HFF-Myc (cell line): ENCODE measurements around the gene ARHGAP21.
A peak's percentile ranks its signal among the peaks of the same experiment; 100 is the strongest.

Experiments used
- DNase-seq: peaks from one replicate; pipeline ENCODE4 v3.0.0-alpha.2; 2011; ENCODE audit warnings: low read depth; ENCODE audit errors: extremely low read depth
- H3K4me3 ChIP-seq: replicated peaks from 2 replicates; pipeline ENCODE4 v1.5.1; 2011; ENCODE audit warnings: low read depth, mild to moderate bottlenecking, control low read depth, low read length
- TF ChIP-seq, protein P1 (sequence below): IDR thresholded peaks from 2 replicates; pipeline ENCODE4 v1.5.1; 2012; ENCODE audit warnings: mild to moderate bottlenecking, low read depth, low read length, control low read depth; ENCODE audit errors: missing control alignments

The ARHGAP21 gene

DNA sequence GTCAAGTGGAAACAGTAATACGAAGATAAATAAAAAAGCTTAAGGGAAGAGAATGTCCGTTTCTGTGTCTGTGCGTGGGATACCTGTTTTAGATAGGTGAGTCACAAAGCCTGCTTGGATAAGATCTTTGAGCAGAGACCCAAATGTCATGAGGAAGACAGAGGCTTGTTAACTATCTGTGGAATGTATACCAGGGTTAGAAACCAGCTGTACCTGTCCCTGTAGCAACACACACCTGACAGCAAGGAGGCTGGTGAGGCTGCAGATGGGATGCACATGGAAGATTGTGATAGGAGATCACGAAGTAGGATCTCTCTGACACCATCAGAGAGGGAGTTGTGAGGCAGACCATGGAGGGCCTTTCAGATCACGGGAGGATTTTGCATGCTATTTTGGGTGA is 105.3 kb downstream of the ARHGAP21 start:
- no peak for DNase-seq
- TF ChIP-seq, protein P1, sequence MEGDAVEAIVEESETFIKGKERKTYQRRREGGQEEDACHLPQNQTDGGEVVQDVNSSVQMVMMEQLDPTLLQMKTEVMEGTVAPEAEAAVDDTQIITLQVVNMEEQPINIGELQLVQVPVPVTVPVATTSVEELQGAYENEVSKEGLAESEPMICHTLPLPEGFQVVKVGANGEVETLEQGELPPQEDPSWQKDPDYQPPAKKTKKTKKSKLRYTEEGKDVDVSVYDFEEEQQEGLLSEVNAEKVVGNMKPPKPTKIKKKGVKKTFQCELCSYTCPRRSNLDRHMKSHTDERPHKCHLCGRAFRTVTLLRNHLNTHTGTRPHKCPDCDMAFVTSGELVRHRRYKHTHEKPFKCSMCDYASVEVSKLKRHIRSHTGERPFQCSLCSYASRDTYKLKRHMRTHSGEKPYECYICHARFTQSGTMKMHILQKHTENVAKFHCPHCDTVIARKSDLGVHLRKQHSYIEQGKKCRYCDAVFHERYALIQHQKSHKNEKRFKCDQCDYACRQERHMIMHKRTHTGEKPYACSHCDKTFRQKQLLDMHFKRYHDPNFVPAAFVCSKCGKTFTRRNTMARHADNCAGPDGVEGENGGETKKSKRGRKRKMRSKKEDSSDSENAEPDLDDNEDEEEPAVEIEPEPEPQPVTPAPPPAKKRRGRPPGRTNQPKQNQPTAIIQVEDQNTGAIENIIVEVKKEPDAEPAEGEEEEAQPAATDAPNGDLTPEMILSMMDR = no peak
- H3K4me3 ChIP-seq = no peak overlapping the region

DNA sequence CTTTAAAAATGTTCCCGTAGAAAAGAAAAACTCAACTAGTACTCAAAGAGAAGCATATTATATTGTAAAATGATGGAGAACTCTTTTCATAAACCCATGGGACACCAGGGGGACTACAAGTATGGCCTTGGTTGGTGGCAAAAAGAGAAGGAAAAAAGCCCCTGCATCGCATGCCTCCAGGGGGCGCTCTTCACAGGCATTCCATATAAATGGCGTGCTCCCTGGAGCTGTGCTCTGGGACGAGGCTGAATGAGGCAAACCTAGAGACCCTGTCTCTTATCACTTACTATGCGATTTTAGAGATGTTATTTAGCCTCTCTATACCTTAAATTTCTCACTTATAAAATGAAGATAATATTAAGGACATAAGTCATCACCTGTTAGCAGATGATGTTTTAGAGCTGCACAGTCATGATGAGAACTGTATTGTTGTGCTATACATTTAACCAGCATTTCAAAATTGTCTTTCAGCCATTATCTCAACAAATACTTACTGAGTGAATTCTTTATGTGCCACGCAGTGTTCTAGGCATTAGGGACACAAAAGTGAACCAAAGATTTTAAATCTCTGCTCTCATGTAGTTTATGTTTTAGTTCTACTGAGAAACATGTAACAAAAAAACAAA is 105.8 kb downstream of the ARHGAP21 start:
- peak; percentile 52 for DNase-seq
- TF ChIP-seq, protein P1 = peak; percentile 91
- no peak overlapping the region for H3K4me3 ChIP-seq

DNA sequence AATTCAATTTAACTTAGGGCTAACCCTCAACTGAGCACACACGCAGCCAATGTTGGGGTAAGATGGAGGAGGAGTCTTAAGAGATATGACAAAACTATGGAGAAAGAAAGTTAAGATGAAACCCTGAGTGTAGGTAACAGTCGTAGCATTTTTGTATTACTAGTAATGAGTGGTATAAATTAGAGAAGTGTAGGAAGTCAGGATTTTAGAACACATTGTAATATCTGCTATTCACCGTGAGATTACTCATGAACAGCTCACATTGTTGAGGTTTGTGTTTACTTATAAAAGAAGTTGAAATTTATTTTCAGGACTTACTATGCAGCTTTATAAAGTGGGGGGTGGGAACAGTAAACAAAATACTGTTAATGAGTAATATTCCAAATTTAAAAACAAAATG is 107.2 kb downstream of the ARHGAP21 start:
- TF ChIP-seq, protein P1 = no peak
- no peak for DNase-seq
- H3K4me3 ChIP-seq = no peak overlapping the region

DNA sequence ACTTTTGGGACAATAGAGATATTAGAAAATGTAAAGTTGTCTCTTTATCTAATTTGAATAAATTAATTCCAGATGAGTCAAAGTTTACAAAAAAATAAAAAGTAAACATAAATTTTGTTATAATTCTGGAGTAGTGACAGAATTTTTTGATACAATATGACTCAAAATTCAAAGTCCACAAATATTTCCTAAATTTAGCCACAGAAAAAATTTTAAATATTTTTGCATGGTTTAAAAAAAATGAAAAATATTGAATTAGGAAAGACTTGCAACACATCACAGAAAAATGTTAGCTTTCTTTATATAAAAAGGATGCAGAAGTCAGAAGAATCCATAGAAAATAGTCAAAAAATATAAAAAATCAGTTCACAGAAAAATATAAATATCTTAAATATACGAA is 117.7 kb downstream of the ARHGAP21 start:
- no peak for DNase-seq
- no peak overlapping the region for H3K4me3 ChIP-seq
- TF ChIP-seq, protein P1 = no peak

DNA sequence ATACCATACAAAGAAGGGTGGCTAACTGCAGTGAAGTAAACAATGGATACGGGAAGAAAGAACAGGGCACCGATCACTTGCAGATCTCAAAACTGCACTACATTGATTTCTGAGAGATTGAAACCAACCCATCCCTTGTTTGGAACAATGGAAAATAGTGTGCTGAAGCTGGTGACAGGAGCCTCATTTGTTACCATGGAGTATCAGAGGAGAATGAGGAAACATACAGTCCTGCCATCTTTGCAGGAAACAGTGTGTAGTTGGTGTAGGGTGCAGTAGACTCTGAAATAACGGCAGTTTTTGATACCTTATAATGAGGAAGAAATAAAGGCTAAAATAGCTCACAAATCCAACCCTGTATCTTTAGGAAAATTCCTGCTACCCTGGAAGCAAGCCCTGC is 118.5 kb downstream of the ARHGAP21 start:
- DNase-seq = no peak
- TF ChIP-seq, protein P1 = no peak
- no peak overlapping the region for H3K4me3 ChIP-seq

DNA sequence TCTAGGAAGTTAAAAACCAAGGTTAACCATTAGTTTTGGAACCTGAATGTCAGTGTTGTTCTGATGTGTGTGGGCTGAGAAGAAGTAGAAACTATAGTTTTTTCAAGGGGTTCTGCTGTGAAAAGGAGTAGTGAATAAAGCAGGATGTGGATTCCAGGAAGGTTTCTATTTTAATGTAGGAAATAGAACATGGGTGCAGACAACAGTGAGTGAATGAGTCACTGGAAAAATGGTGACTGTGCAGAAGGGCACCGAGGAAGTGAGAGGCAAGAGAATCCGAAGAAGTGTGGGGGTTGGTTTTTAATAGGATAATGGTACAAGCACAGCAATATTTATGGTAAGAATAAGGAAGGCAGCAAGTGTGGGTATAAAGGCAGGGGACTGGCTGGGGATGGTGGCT is 120.4 kb downstream of the ARHGAP21 start:
- no peak for DNase-seq
- TF ChIP-seq, protein P1 = no peak
- no peak overlapping the region for H3K4me3 ChIP-seq

DNA sequence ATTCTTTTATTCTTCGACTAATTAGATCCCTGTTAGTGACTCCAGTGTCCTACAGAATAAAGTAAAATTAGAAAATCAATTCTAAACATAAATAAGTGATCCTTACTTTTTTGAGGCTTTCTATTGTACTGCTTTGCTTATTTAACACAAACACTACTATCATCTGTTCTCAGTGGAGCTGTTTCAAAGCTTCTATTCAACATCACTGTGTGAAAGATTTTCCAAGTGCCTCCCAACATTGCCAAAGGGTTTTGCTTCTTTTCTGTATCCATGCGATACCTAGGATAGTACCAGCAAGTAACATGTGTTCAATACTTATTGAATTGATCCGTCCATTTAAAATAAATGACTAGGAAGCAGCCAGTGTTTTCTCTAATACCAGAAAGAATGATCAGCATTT is 125.7 kb downstream of the ARHGAP21 start:
- TF ChIP-seq, protein P1 = no peak
- DNase-seq = no peak
- H3K4me3 ChIP-seq = no peak overlapping the region
